ENCODE data around the gene NOP10. TPM values are rescaled to one million over a fixed set of nuclear protein-coding genes. Genes with fewer than 3 reads are reported as not detected.
"Not testable (repeated sequence)": the region's sequence is repeated elsewhere in the genome, so short reads cannot be mapped to it uniquely, and the experiment has no call there.

NOP10 gene
- total and polyA plus RNA-seq, 2 donors (not counting 1 experiment from before 2014, with no cell fraction given) = 189 to 277 TPM

DNA sequence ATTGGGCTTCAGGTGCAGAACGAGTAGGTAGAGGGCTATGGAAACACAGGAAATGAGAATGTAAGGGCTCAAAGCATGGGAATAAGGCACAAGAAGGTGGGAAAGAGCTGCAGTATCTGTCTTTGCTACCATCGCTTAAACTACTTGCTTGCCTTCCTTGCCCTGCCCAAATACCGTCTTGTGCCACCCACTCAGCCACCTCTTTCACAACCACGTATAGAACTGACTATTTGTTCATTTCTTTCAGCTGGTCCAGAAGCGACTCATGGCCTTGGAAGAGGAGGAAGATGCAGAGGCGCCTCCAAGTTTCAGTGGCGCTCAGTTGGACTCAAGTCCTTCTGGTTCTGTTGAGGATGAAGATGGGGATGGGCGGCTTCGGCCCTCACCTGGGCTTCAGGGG is 12.3 kb upstream of the NOP10 start:
- H3K79me2 ChIP-seq (ENCODE audit: control insufficient read depth, insufficient read depth, low read length) = no peaks in the 10 kb centered on the region
- H3K4me1 ChIP-seq (ENCODE audit: control insufficient read depth, extremely low read depth, insufficient read depth, low read length) = no peaks in the 10 kb centered on the region

DNA sequence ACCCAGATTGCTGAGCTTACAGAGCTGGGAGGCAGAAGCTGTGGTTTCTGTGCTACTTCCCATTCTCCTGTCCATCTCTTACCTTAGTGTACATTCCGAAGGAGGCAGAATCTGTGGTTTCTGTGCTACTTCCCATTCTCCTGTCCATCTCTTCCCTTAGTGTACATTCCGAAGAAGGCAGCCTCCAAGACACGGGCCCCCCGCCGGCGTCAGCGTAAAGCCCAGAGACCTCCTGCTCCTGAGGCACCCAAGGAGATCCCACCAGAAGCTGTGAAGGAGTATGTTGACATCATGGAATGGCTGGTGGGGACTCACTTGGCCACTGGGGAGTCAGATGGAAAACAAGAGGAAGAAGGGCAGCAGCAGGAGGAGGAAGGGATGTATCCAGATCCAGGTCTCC is 11.3 kb upstream of the NOP10 start:
- no peaks in the 10 kb centered on the region for H3K79me2 ChIP-seq (ENCODE audit: control insufficient read depth, insufficient read depth, low read length)
- H3K4me2 ChIP-seq (ENCODE audit: extremely low read depth, insufficient read depth, low read length) = no peak overlapping the region
- H3K27ac ChIP-seq (ENCODE audit: insufficient read depth, low read length) = no peak overlapping the region
- no peaks in the 10 kb centered on the region for H4K20me1 ChIP-seq (ENCODE audit: control insufficient read depth, extremely low read depth, insufficient read depth, low read length)
- H3K9me3 ChIP-seq (ENCODE audit: control insufficient read depth, insufficient read depth, low read depth, low read length) = no peaks in the 10 kb centered on the region
- no peak overlapping the region for H2AFZ ChIP-seq (ENCODE audit: low read length)
- peaks cover 4% of the 10 kb centered on the region for H3K36me3 ChIP-seq (ENCODE audit: control insufficient read depth, insufficient read depth, low read length)
- TF ChIP-seq EZH2 (IDR thresholded peaks at IDR 0.05; ENCODE audit: low read length, missing control alignments) = no peak
- TF ChIP-seq, protein P1, sequence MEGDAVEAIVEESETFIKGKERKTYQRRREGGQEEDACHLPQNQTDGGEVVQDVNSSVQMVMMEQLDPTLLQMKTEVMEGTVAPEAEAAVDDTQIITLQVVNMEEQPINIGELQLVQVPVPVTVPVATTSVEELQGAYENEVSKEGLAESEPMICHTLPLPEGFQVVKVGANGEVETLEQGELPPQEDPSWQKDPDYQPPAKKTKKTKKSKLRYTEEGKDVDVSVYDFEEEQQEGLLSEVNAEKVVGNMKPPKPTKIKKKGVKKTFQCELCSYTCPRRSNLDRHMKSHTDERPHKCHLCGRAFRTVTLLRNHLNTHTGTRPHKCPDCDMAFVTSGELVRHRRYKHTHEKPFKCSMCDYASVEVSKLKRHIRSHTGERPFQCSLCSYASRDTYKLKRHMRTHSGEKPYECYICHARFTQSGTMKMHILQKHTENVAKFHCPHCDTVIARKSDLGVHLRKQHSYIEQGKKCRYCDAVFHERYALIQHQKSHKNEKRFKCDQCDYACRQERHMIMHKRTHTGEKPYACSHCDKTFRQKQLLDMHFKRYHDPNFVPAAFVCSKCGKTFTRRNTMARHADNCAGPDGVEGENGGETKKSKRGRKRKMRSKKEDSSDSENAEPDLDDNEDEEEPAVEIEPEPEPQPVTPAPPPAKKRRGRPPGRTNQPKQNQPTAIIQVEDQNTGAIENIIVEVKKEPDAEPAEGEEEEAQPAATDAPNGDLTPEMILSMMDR (conservative IDR thresholded peaks at IDR 0.05 in 1 of 2, IDR thresholded peaks at IDR 0.05 in 1 of 2; ENCODE audit: low read depth in 1 of 2, low read length in 2 of 2) = no peak
- H3K9ac ChIP-seq (ENCODE audit: insufficient read depth, low read length) = no peak overlapping the region
- no peaks in the 10 kb centered on the region for H3K4me1 ChIP-seq (ENCODE audit: control insufficient read depth, extremely low read depth, insufficient read depth, low read length)
- no peak for DNase-seq (ENCODE audit: low read depth in 2 of 2)
- no peaks in the 10 kb centered on the region for H3K27me3 ChIP-seq (ENCODE audit: control insufficient read depth, insufficient read depth, low read length)
- no peak overlapping the region for H3K4me3 ChIP-seq (replicated peaks in 1 of 4; ENCODE audit: control extremely low read depth in 1 of 4, insufficient read depth in 1 of 4, low read depth in 3 of 4, low read length in 4 of 4)

More for the DNA sequence above, 12.3 kb upstream of the NOP10 start:
- H2AFZ ChIP-seq (ENCODE audit: low read length) = no peak overlapping the region
- H3K36me3 ChIP-seq (ENCODE audit: control insufficient read depth, insufficient read depth, low read length) = peaks cover 8% of the 10 kb centered on the region
- no peaks in the 10 kb centered on the region for H3K27me3 ChIP-seq (ENCODE audit: control insufficient read depth, insufficient read depth, low read length)
- TF ChIP-seq, protein P1 (conservative IDR thresholded peaks at IDR 0.05 in 1 of 2, IDR thresholded peaks at IDR 0.05 in 1 of 2; ENCODE audit: low read depth in 1 of 2, low read length in 2 of 2) = no peak
- TF ChIP-seq EZH2 (IDR thresholded peaks at IDR 0.05; ENCODE audit: low read length, missing control alignments) = no peak
- H4K20me1 ChIP-seq (ENCODE audit: control insufficient read depth, extremely low read depth, insufficient read depth, low read length) = no peaks in the 10 kb centered on the region
- no peak overlapping the region for H3K27ac ChIP-seq (ENCODE audit: insufficient read depth, low read length)
- H3K4me2 ChIP-seq (ENCODE audit: extremely low read depth, insufficient read depth, low read length) = no peak overlapping the region
- H3K9me3 ChIP-seq (ENCODE audit: control insufficient read depth, insufficient read depth, low read depth, low read length) = no peaks in the 10 kb centered on the region
- DNase-seq (ENCODE audit: low read depth in 2 of 2) = no peak
- H3K9ac ChIP-seq (ENCODE audit: insufficient read depth, low read length) = no peak overlapping the region
- H3K4me3 ChIP-seq (replicated peaks in 1 of 4; ENCODE audit: control extremely low read depth in 1 of 4, insufficient read depth in 1 of 4, low read depth in 3 of 4, low read length in 4 of 4) = no peak overlapping the region

DNA sequence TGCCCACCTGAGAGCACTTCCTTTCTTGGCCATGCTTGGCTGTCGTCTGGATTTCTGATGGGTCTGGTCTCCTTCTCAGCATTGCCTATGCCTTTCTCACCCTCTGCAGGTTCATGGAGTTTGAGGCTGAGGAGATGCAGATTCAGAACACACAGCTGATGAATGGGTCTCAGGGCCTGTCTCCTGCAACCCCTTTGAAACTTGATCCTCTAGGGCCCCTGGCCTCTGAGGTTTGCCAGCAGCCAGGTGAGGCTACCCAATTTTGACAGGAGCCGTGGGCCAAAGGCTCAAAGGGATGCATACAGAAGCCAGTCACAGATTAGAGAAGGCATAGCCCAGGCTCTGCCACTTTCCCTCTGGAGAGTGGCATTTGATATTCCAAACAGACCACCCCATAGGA is 10.7 kb upstream of the NOP10 start:
- Histone ChIP-seq H3K27ac (ENCODE audit: insufficient read depth, low read length) (no peak overlapping the region), H3K9ac (ENCODE audit: insufficient read depth, low read length) (no peak overlapping the region), H3K79me2 (ENCODE audit: control insufficient read depth, insufficient read depth, low read length) (no peaks in the 10 kb centered on the region), H3K9me3 (ENCODE audit: control insufficient read depth, insufficient read depth, low read depth, low read length) (no peaks in the 10 kb centered on the region), H3K4me3 (replicated peaks in 1 of 4; ENCODE audit: control extremely low read depth in 1 of 4, insufficient read depth in 1 of 4, low read depth in 3 of 4, low read length in 4 of 4) (no peak overlapping the region), H3K36me3 (ENCODE audit: control insufficient read depth, insufficient read depth, low read length) (peaks cover 2% of the 10 kb centered on the region), H3K4me2 (ENCODE audit: extremely low read depth, insufficient read depth, low read length) (no peak overlapping the region), H3K27me3 (ENCODE audit: control insufficient read depth, insufficient read depth, low read length) (no peaks in the 10 kb centered on the region), H4K20me1 (ENCODE audit: control insufficient read depth, extremely low read depth, insufficient read depth, low read length) (no peaks in the 10 kb centered on the region), H3K4me1 (ENCODE audit: control insufficient read depth, extremely low read depth, insufficient read depth, low read length) (no peaks in the 10 kb centered on the region), H2AFZ (ENCODE audit: low read length) (no peak overlapping the region)
- TF ChIP-seq, protein P1 (conservative IDR thresholded peaks at IDR 0.05 in 1 of 2, IDR thresholded peaks at IDR 0.05 in 1 of 2; ENCODE audit: low read depth in 1 of 2, low read length in 2 of 2) = no peak
- TF ChIP-seq EZH2 (IDR thresholded peaks at IDR 0.05; ENCODE audit: low read length, missing control alignments) = no peak
- no peak for DNase-seq (ENCODE audit: low read depth in 2 of 2)

DNA sequence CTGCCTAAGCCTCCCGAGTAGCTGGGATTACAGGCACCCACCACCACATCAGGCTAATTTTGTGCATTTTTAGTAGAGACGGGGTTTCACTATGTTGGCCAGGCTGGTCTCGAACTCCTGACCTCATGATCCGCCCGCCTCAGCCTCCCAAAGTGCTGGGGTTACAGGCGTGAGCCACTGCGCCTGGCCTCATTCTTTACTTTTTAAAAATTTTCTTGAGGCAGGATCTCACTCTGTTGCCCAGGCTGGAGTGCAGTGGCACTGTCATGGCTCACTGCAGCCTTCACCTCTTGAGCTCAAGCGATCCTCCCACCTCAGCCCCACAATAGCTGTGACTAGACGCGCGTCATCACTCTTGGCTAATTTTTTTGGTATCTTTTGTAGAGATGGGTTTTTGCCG is 10.1 kb upstream of the NOP10 start:
- H3K4me1 ChIP-seq (ENCODE audit: control insufficient read depth, extremely low read depth, insufficient read depth, low read length); H2AFZ ChIP-seq (ENCODE audit: low read length); H4K20me1 ChIP-seq (ENCODE audit: control insufficient read depth, extremely low read depth, insufficient read depth, low read length); H3K27ac ChIP-seq (ENCODE audit: insufficient read depth, low read length); DNase-seq (ENCODE audit: low read depth in 2 of 2); H3K79me2 ChIP-seq (ENCODE audit: control insufficient read depth, insufficient read depth, low read length); H3K27me3 ChIP-seq (ENCODE audit: control insufficient read depth, insufficient read depth, low read length); H3K4me3 ChIP-seq (replicated peaks in 1 of 4; ENCODE audit: control extremely low read depth in 1 of 4, insufficient read depth in 1 of 4, low read depth in 3 of 4, low read length in 4 of 4); H3K9me3 ChIP-seq (ENCODE audit: control insufficient read depth, insufficient read depth, low read depth, low read length); H3K4me2 ChIP-seq (ENCODE audit: extremely low read depth, insufficient read depth, low read length); H3K9ac ChIP-seq (ENCODE audit: insufficient read depth, low read length); H3K36me3 ChIP-seq (ENCODE audit: control insufficient read depth, insufficient read depth, low read length): not testable (repeated sequence)

Data from fibroblast of lung (primary cell).